ENCODE results near the gene HSPBAP1.

HSPBAP1 gene, protein sequence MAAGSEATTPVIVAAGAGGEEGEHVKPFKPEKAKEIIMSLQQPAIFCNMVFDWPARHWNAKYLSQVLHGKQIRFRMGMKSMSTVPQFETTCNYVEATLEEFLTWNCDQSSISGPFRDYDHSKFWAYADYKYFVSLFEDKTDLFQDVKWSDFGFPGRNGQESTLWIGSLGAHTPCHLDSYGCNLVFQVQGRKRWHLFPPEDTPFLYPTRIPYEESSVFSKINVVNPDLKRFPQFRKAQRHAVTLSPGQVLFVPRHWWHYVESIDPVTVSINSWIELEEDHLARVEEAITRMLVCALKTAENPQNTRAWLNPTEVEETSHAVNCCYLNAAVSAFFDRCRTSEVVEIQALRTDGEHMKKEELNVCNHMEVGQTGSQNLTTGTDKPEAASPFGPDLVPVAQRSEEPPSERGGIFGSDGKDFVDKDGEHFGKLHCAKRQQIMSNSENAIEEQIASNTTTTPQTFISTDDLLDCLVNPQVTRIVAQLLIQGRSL

DNA sequence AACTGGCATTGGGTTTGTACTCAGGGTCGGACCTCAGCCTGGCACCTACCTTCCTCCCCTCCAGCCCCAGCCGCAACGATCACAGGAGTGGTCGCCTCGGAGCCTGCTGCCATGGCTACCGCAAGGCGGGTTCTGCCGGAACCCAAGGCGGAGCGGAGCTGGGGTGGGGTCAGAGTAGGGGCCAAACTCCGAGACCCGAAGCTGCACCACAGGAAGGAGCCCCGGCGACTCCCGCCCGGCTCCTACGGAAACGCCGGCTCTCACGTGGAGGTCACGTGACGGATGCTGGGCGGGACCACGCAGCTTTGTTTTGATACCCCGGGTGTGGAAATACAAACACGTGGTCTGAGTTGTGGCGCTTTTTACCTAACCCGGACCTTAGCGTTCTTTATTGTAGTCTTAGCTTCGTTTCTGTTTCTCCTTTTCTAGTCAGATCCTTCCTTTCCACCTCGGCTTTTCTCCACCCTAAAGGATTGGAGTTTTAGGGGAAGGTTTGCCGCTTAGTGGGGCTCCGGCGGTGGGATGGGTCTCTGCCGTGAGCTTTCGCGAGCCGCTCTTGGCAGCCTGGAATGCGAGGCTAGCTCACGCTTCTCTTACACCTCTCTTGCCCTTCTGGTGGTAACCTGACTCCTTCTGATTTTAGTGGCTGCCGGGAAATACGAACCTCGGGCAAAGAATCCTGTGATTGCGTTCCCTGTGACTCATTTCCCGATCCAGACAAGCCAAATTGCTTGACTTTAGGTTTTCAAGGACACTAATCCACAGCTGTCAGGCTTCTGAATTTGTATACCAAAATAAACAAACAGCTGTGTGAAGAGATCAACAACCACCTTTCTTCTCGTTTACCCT, at the start of gene HSPBAP1:
TSS of gene HSPBAP1 (minus strand) at position 264 of the 849 bp plus-strand sequence. CDS start at position 113, 151 bp downstream.
- peak; percentile 93 for DNase-seq (ENCODE audit: low spot score)
- TF ChIP-seq, protein P1, sequence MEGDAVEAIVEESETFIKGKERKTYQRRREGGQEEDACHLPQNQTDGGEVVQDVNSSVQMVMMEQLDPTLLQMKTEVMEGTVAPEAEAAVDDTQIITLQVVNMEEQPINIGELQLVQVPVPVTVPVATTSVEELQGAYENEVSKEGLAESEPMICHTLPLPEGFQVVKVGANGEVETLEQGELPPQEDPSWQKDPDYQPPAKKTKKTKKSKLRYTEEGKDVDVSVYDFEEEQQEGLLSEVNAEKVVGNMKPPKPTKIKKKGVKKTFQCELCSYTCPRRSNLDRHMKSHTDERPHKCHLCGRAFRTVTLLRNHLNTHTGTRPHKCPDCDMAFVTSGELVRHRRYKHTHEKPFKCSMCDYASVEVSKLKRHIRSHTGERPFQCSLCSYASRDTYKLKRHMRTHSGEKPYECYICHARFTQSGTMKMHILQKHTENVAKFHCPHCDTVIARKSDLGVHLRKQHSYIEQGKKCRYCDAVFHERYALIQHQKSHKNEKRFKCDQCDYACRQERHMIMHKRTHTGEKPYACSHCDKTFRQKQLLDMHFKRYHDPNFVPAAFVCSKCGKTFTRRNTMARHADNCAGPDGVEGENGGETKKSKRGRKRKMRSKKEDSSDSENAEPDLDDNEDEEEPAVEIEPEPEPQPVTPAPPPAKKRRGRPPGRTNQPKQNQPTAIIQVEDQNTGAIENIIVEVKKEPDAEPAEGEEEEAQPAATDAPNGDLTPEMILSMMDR (IDR thresholded peaks at IDR 0.05; ENCODE audit: extremely low read depth, missing control alignments) = no peak

DNA sequence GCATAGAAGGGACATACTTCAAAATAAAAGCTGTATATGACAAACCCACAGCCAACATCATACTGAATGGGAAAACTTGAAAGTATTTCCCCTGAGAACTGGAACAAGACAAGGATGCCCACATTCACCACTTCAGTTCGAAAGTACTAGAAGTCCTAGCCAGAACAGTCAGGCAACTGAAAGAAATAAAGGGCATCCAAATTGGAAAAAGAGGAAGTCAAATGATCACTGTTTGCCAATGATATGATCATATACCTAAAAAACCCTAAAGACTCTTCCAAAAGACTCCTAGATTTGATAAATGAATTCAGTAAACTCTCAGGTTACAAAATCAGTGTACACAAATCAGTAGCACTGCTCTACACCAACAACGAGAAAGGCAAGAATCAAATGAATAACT, 42.0 kb upstream of the HSPBAP1 start:
- no peak for DNase-seq (ENCODE audit: low spot score)
- TF ChIP-seq, protein P1 (IDR thresholded peaks at IDR 0.05; ENCODE audit: extremely low read depth, missing control alignments) = no peak

DNA sequence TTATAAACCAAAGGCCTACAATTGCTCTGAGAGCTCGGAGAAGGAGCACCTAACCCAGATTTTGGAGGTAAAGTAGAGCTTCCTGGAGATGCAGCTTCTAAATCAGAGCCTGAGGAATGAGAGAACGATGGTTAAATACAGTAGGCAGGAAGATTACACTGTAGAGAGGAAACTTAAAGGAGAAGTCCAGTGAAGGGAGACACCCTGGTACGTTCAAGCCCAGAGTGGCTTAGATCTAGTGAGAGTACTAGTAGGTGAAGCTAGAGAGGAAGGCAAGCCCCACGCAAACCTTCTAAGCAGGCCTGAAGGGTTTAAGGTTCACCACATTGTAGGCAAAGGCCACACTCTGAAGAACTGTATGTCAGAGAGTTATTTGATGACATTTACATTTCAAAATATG, 34.6 kb upstream of the HSPBAP1 start:
- TF ChIP-seq, protein P1 (IDR thresholded peaks at IDR 0.05; ENCODE audit: extremely low read depth, missing control alignments) = no peak
- no peak for DNase-seq (ENCODE audit: low spot score)

GRCh38 chr3:122826278-122826677, 32.6 kb upstream of the HSPBAP1 start:
- TF ChIP-seq, protein P1 (IDR thresholded peaks at IDR 0.05; ENCODE audit: extremely low read depth, missing control alignments) = no peak
- DNase-seq (ENCODE audit: low spot score) = no peak

- DNase-seq (ENCODE audit: low spot score) = no peak
- TF ChIP-seq, protein P1 (IDR thresholded peaks at IDR 0.05; ENCODE audit: extremely low read depth, missing control alignments) = no peak
These were observed 31.8 kb upstream of the HSPBAP1 start for GRCh38 chr3:122825460-122825859.

GRCh38 chr3:122824465-122825381, 31.1 kb upstream of the HSPBAP1 start:
- TF ChIP-seq, protein P1 (IDR thresholded peaks at IDR 0.05; ENCODE audit: extremely low read depth, missing control alignments) = no peak
- no peak for DNase-seq (ENCODE audit: low spot score)

All from GM20000 (cell line).